Hematopoietic multipotent progenitor cell treated with erythropoietin and hydrocortisone succinate and interleukin-3 and kit ligand, for 4 days (in vitro differentiated cells): ENCODE results near the gene DBET.
"Not testable (repeated sequence)": the region's sequence is repeated elsewhere in the genome, so short reads cannot be mapped to it uniquely, and the experiment has no call there.

ENCODE experiments used
- DNase-seq: peaks from one replicate; pipeline ENCODE4 v3.0.0-alpha.2; 2015

The DBET gene

DNA sequence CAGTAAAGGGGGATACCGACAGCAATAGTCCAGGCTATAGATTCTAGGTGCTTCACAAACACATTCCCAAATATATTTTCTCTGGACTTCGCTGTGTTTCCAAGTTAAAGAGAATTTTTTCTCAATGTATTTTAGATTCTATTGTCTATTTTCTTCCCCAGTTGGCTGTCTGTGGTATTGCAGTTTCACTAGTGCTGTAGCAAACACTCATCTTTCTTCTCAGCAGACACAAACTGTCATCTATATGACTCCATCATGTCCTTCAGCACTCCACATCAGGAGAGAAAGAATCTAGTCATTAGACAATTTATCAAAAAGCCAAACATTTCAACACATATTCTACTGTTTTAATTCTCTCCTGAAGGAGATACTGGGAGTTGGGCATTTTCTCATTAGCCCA is at the start of gene DBET:
TSS of gene DBET (plus strand) at position 161 of the 400 bp plus-strand sequence.
- DNase-seq: not testable (repeated sequence)

DNA sequence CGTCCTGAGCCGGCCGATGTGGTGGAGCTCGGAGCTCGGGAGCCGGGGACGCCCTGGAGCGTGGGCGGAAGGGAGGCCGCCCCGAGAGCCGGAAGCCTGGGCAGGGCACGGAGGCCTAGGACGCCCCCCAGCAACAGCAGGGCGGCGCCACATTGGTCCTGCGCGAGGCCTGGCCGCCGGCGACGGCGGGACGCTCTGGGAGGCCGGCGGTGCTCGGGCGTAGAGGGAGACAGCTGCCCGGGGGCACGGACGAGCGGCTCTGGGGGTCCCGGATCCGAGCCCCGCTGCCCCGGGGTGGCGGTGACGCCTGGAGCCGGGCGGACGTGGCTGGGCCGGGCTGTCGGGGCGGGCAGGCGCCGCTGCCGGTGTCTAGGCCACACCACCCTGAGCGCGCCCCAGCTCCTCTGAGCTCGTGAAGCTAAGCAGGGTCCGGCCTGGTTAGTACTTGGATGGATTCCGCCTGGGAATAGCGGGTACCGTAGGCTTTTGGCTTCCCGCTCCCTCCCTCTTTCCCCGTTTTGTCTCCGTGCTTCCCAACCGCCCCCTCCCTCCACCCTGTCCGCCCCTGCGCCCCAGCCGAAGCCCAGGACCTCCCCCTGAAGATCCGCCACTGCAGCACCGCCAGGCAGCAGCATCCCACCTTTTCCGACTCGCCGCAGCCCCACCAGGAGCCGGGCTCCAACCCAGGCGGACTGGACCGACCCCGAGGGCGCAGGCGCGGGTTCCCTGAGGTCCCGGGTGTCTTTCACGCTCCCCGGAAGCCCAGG is 49.3 kb upstream of the DBET start:
- peak; percentile 41 for DNase-seq

DNA sequence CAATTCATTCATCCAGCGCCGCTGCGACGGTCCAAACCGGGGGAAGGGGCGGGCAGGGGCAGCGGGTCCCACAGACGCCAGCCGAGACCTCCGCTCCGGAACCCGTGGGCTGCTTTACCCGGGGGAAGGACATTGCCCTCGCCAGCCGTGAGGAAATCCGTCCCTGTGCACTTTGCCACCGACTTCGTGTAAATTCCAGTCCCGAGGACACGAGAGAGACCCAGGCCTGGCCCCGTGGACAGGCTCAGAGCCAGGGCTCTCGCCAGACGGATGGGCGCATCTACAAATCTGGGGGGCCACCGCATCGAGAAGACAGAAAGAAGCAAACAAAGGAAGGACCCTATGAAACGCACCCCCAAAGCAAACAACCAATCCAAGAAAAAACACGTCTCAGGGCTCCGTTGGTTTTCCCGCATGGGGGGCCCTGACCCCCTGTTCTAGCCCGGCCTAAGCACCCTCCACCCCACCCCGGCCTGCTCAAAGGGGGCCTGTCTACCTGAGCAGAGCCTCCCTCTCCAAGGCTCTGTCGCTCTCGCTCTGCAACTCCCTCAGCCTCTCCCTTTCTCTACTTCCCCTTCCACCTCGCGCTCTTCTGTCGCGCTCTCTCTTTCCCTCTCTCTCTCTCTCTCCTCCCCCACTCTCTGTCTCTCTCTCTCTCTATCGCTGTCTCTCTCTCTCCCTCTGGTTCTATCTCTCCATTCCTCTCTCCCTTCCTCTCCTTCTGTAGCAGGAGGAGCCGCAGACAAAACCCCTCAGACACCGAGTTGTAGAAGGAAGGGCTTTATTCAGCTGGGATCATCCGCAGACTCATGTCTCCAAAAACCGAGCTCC is 48.5 kb upstream of the DBET start:
- DNase-seq: peak; percentile 24

DNA sequence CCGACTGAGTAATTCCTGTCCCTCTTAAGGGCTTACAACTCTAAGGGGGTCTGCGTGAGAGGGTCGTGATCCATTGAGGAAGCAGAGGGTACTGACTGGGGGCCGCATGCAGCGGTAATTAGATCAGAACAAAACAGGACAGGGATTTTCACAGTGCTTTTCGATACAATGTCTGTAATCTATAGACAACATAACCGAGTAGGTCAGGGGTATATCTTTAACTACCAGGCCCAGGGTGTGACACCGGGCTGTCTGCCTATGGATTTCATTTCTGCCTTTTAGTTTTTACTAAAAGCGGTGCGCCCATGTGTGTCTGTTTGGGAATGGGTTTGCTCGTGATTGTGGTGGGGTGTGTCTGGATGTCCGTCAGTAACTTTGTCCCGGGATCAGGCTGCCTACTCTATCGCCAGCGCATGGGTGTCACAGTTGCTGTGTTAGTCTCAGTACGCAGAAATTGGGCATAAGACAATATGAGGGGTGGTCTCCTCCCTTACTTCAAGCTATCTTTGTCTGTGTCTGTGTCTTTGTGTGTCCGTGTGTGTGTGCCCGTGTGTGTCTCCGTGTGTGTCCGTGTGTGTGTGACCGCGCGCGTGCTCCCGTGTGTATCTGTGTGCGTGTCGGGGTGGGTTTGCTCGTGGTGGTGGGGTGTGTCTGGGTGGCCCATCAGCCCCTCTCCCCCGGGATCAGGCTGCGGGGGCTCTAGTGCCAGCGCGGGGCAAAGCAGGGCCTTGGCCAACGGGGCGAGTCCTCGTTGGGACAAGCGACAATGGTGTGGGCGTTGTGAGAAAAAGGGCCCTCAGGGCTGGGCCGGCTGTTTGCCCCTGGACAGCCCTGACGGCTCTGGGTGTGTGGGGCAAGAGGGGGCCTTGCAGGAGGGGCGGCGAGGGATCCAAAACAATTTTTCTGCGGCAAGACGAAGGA is 47.7 kb upstream of the DBET start:
- DNase-seq: peak; percentile 25

DNA sequence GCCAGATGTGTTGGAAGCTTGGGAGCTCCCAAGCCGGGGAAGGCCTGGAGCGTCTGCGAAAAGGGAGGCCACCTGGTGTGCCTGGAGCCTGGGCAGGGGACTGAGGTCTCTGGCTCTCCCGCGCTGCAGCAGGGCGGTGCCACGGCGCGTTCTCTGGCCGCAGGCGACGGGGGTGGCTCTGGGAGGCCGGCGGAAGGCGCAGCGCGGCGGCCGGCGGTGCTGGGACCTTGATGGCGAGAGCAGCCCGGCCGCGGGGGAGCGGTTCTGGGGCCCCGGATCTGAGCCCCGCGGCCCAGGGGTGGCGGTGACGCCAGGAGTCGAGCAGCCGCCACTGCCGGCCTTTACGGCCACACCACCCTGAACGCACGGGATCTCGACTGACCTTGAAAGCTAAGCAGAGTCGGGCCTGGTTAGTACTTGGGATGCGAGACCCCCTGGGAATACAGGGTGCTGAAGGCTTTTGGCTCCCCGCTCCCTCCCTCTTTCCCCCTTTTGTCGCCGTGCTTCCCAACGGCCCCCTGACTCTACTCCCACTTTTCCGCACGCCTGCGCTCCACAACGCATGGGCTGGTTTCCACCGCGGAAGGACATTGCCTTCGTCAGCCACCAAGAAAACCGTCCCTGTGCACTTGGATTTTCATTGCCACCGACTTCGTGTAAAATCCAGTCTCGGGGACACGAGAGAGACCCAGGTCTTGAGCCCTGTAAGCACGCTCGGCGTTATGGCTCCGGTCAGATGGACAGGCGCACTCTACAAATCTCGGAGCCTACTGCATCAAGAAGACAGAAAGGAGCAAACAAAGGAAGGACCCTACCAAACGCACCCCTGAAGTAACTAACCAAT is 46.7 kb upstream of the DBET start:
- peak; percentile 6 for DNase-seq

DNA sequence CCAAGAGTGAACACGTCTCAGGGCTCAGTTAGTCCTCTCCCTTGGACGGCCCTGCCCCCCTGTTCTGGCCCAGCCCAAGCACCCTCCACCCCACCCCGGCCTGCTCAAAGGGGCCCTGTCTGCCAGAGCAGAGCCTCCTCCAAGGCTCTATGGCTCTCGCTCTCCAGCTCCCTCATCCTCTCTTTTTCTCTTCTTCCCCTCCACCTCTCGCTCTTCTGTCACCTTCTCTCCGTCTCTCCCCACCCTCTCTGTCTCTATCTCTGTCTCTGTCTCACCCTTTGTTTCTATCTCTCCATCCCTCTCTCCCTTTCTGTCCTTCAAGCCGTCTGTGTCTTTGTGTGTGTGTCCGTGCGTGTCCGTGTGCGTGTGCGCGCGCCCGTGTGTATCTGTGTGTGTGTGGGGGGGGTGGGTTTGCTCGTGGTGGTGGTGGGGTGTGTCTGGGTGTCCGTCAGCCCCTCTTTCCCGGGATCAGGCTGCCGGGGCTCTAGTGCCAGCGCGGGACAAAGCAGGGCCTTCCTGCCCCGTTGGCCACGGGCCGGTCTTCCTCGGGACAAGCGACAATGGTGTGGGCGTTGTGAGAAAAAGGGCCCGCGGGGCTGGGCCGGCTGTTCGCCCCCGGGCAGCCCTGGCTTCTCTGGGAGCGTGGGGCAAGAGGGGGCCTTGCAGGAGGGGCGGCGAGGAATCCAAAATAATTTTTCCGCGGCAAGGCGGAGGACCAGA is 45.9 kb upstream of the DBET start:
- peak; percentile 0 for DNase-seq

DNA sequence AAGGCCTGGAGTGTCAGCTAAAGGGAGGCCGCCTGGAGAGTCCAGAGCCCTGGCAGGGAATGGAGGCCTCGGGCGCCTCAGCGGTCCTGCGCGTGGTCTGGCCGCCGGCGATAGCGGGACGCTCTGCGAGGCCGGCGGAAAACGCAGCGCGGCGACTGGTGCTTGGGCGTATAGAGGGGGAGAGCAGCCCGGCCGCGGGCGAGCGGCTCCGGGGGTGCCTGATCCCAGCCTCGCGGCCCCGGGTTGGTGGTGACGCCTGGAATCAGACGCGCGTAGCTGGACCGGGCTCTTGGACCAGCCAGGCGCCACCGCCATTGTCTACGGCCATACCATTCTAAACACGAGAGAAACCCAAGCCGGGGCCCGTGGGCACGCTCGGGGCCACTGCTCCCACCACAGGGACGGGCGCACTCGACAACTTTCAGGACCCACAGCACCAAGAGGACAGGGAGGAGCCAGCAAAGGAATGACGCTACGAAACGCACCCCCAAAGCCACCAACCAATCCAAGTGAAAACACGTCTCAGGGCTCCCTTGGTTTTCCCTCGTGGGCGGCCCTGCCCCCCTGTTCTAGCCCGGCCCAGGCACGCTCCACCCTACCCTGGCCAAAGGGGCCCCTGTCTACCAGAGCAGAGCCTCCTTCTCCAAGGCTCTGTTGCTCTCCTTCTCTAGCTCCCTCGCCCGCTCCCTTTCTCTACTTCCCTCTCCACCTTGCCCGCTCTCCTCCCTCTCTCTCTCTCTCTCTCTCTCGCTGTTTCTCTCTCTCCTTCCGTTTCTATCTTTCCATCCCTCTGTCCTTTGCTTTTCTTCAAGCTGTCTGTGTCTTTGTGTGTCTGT is 45.1 kb upstream of the DBET start:
- DNase-seq: peak; percentile 13

DNA sequence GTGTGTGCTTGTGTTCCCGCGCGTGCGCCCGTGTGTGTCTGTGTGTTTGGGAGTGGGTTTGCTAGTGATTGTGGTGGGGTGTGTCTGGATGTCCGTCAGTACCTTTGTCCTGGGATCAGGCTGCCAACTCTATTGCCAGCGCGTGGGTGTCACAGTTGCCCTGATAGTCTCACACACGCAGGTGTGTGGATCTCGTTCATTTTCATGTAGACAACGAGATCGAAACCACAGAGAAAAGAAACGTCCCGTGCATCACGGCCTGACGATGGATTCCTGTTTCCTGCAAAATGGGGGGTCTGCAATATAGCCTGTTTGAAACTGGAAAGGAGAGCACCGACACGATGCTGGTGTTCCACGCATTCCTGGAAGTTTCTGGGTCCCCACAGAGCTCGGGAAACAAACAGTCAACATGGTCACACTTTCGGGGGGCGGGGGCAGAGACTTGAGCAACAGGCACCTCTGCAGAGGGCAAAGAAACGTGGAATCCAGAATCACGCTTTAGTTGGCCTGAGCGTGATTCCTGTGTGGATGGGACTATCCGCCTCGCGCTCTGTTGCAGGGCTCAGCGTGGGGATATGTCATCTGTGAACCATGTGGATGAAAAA is 44.3 kb upstream of the DBET start:
- not testable (repeated sequence) for DNase-seq

DNA sequence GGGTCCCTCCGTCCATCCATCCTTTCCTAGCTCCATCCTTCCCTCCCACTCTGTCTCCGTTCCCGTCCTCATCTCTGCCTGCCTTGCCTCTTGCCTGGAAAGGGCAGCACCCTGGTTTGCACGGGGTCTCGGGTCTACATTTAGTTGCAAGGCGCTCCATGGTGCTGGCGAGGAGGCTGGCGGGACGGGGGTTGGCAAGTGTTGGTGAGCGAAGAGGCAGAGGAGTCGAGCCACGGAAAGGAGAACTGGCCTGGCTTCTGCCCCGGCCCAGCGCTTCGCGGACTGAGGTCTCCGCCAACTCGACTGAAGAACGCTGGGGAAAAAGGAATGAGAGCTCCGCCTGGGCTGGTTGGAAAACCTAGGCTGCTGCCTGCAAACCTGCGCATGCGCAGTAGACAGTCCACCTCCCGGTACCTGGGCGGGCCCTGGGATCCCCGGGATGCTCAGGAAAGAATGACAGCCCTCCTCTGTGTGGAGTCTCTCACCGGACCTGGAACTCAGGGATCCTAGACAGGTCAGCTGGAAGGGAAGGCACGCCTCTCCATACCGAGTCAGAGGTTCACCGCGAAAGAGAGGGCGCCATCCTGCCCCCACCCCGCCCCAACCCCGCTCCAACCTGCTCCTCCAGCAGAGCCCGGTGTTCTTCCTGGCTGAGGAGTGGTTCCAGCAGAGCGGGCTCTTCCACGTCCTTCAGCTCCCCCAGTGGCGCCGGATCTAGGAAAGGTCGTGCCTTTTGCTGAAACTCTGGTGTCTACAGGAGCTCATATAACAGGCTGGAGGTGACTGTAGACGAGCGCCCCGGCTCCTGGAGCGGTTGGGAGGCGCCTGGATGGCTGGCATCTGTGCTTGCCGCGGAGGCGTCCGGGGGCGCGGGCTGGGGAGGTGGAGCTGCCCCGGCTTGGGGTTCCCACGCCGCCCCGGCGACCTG is 43.2 kb upstream of the DBET start:
- peak; percentile 37 for DNase-seq

DNA sequence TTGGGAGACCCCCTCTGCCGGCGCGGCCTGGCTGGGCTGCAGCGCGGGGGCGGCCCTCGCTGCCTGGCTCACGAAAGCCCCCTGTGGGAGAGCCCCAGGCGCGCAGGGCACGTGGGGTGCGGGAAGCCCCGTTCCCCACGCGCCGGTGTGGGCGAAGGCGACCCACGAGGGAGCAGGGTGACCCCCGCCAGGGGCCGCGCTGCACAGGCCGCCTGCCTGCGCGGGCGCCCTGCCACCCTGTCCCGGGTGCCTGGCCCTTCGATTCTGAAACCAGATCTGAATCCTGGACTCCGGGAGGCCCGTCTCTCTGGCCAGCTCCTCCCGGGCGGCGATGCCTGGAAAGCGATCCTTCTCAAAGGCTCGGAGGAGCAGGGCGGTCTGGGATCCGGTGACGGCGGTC is 42.3 kb upstream of the DBET start:
- not testable (repeated sequence) for DNase-seq

DNA sequence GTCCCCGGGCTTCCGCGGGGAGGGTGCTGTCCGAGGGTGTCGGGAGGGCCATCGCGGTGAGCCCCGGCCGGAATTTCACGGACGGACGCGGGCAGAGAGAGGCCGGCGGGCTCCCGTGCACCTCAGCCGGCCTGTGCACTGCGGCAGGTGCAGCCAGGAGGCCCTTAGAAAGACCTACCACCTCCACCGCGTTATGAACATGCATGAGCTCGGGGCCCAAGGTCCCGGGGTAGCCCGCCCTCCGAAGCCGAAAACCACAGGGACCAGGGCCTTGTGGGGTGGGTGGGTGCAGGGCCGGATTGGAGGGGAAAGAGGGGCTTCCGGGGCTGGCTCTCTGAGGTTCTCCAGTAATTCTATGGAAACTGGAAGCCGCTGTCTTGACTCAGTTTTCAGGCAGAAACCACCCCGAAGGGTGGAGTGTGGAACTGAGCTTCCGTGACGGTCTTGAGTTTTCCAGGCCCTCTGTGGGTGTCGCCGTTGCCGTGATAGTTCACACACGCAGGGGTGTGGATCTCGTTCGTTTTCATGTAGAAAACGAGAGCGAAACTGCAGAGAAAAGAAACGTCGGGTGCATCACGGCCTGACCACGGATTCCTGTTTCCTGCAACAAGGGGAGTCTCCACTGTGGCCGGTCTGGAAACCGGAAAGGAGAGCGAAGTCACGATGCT is 41.6 kb upstream of the DBET start:
- DNase-seq: peak; percentile 2

DNA sequence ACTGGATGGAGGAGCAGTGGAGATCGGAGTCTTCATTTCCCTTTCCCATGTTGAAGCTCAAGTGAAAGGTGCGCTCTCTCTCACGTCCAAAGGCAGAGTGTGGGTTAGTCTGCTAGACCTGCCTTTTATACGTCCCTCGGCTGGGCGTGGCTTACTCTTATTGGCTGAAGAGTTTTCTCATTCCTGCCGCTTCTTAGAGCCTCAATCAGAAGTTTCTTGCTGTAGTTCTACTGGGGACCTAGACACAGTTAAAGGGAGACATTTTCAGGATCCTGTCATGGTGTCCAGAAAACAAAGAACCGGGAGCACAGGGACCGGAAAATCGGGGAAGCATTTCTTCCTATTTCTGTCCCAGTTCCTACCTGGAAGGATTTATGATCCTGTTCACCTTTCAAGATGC is 37.1 kb upstream of the DBET start, which contains the start of gene FRG2:
TSS of gene FRG2 (minus strand) at position 101 of the 400 bp plus-strand sequence. CDS start at position 49, 52 bp downstream.
- DNase-seq: not testable (repeated sequence)

DNA sequence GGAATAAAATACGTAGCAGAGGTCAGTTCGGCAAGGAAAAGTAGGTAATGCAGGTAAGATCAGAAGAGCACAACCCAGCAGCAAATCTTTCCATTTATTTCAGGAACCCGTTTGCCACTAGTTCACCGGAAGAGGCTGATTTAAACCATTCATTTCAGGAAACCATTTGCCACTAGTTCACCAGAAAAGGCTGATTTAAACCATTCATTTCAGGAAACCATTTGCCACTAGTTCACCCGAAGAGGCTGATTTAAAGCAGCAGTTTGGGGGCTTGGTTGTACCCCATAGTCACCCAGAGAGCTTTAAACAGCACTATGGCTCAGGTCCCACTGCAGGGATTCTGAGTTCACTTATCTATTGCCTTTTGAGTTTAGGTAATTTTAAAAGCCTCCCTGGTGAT is 33.0 kb upstream of the DBET start:
- DNase-seq: not testable (repeated sequence)

DNA sequence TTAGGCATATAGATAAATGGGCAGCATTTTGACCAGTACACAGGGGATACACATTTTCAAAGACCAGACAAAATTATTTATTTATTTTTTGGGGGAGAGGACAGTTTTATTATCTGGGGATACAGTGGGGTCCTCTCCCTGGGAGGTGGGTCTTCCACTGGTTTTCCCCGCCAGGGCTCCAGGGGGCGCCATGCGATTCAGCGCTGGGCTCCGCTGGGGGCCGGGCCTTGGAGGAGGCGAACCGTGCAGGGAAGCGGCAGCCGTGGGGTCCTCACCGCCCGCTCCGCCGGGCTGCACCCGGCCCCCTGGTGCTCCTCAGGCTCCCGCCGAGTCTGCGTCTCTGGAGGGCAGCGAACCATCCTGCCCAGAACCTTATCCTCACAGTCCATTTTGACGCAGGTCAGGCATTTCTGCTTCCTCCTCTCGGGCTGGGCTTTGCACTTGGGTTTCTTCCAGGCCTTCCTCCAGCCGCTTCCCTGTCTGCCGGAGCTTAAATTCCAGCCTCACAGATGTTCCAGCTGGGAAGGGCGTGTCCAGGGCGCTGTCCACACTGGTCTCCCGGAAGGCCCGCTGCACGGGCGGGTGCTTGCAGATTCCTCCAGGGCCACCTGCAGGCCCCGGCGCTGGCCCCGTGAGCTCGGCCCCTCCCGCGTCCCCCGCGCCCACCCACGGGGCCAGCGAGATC is 26.5 kb upstream of the DBET start:
- not testable (repeated sequence) for DNase-seq

DNA sequence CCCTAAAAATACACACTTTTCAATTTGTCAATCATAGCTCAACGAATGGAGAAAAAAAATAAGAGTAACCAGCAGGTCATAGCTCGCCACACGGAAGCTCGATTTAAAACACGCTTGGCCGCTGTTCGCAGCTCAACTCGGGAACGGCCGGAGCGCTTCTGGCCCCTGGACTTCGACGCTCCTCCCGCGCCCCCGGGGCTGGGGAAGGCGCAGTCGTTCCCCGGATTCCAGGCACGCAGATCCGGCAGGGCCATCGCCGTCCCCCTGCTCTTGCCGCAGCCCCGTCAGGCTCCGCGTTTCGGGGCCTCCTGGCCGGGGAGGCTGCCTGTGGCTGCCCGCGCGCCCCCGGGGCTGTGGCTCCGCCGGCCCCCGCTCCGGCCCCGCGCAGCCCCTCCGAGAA is 23.4 kb upstream of the DBET start:
- DNase-seq: not testable (repeated sequence)

DNA sequence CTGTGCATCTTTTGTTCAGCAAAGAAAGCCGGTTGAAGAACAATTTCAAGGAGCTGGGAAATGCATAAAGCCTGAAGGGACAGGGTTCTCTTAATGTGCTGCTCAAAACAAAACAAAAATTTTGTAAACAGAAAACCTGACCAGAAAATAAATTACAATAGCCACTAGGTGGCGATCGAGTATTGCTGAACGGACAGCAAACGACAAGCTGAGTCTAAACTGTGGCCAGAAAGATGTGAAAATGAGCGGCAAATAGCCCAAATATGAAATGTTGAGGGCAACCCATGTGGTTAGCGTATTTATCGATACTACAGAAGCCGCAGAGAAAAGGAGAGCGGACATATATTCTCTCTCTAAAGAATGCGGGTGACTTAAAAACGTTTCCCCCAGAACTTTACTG is 16.7 kb upstream of the DBET start:
- not testable (repeated sequence) for DNase-seq
